Transverse colon (tissue), 4 donors: ENCODE measurements around the gene PRDM12.

Experiments used
- EP300 ChIP-seq: sonication (generic); formaldehyde crosslinking; IDR thresholded peaks from one replicate; pipeline ENCODE4 v1.6.1; 2017; ENCODE audit warnings: antibody characterized with exemption, low read depth
- POLR2A ChIP-seq: fragments of 450-650 bp; IDR thresholded peaks from one replicate; pipeline ENCODE4 v1.6.1; 2016; ENCODE audit warnings: antibody characterized with exemption, mild to moderate bottlenecking, moderate library complexity
- POLR2AphosphoS5 ChIP-seq, 3 donors: sonication (generic); formaldehyde crosslinking; IDR thresholded peaks; one replicate each; pipeline ENCODE4 v1.6.1; 2016; ENCODE audit warnings: antibody characterized with exemption in 3 of 3
- TF ChIP-seq, protein P1 (sequence below), 5 experiments: fragments of 200-600 bp in 3 of 5; fragments of 450-650 bp in 2 of 5; sonication (generic) in 3 of 5; IDR thresholded peaks; 1 replicate in 2 of 5; 2 replicates in 3 of 5; pipeline ENCODE4 v1.5.1; 2016 to 2017; ENCODE audit warnings: antibody characterized with exemption in 5 of 5, inconsistent platforms in 3 of 5, mild to moderate bottlenecking in 2 of 5, moderate library complexity in 1 of 5

DNA sequence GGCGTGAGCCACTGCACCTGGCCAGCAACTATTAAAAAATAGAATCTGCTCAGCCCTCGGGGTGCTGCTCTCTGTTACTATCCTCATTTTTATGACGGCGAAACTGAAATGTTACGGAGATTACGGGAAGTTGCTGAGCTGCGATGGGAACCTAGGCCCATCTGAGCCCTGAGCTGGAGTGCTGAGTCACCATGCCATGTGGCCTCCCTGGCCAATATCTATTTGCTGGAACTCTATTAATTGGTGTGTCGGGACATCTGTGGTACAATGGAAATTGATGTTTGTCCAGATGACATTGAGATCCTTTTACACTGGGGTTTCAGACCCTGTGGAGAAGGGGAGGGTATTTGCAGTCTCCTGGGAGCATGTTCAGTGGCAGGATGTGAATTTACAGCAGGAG, 8.1 kb downstream of the PRDM12 start:
- TF ChIP-seq, protein P1, sequence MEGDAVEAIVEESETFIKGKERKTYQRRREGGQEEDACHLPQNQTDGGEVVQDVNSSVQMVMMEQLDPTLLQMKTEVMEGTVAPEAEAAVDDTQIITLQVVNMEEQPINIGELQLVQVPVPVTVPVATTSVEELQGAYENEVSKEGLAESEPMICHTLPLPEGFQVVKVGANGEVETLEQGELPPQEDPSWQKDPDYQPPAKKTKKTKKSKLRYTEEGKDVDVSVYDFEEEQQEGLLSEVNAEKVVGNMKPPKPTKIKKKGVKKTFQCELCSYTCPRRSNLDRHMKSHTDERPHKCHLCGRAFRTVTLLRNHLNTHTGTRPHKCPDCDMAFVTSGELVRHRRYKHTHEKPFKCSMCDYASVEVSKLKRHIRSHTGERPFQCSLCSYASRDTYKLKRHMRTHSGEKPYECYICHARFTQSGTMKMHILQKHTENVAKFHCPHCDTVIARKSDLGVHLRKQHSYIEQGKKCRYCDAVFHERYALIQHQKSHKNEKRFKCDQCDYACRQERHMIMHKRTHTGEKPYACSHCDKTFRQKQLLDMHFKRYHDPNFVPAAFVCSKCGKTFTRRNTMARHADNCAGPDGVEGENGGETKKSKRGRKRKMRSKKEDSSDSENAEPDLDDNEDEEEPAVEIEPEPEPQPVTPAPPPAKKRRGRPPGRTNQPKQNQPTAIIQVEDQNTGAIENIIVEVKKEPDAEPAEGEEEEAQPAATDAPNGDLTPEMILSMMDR (IDR thresholded peaks at IDR 0.05): no peak
- TF ChIP-seq POLR2A (no peak), EP300 (no peak), POLR2AphosphoS5 (IDR thresholded peaks at IDR 0.05) (no peak)
